IPS-NIHi7 (cell line): ENCODE data around the gene KDM3A.

ENCODE experiments used
- DNase-seq: peaks from one replicate; pipeline ENCODE4 v3.0.0; 2012; ENCODE audit warnings: mixed read lengths; ENCODE audit errors: extremely low spot score

The KDM3A gene

GRCh38 chr2:86435531-86435930 is 5.6 kb upstream of the KDM3A start:
- DNase-seq: no peak

GRCh38 chr2:86436328-86436727 is 4.8 kb upstream of the KDM3A start:
- no peak for DNase-seq

DNA sequence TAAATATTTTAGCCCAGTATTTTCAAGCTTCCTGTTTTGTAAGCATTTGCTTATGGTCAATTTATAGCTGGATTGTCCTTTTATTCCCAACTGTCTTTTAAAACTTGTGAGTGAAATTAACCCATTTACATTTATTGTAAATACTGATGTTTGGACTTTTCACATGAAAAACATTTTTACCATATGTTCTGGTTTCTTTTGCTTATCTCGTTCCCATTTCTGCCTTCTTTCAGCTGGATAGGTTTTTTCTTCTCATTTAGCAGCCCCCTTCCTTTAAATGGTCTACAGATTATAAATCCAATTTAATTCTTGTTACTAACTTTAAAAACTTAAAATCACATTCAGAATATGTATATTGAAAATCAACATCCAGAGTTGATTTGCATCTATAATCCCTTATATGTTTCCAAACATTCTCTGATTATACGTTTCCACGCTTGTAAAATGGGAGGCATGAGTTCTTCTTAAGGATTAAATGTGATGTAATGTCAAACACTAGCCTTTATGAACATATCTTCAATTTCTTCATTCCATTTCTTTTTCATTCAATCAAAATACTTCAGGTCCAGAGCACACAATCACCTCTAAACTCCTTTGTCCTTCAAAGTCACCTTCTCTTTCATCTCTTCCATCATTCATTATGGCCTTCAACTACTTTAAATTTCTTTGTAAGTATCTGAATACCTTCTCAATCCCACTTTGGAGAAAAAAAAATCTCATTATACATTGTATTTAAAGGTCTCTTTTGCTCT is 1.1 kb upstream of the KDM3A start:
- no peak for DNase-seq

- no peak for DNase-seq
These were observed 266 bp downstream of the KDM3A start for GRCh38 chr2:86441392-86441881.

DNA sequence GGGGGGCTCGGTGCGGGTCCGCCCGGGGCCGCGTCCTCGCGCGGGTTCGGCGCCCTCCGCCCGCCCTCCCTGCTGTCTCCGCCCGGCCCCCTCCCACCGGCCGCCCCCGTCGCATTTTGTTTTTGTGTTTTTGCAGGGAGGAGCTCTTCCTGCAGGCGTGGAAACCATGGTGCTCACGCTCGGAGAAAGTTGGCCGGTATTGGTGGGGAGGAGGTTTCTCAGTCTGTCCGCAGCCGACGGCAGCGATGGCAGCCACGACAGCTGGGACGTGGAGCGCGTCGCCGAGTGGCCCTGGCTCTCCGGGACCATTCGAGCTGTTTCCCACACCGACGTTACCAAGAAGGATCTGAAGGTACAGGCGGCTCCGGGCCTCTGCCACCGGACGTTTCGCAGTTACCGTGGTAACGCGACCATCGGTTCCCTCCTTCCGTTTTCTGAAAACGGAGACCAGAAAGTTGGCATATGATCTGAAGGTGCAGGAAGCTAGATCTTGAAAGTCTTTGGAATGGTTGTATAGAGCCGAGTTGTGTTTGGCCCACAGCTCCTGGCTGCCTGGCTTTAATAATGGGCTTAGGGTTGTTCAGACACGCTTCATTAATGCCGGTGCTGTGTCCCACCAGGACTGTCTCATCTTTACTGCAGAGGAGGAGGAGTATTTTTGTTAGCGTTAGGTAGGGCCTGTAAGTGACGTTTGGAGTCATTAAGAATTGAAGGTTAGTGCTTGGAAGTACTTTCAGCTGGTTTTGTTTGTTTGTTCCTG is 891 bp downstream of the KDM3A start:
- peak; percentile 33 for DNase-seq

DNA sequence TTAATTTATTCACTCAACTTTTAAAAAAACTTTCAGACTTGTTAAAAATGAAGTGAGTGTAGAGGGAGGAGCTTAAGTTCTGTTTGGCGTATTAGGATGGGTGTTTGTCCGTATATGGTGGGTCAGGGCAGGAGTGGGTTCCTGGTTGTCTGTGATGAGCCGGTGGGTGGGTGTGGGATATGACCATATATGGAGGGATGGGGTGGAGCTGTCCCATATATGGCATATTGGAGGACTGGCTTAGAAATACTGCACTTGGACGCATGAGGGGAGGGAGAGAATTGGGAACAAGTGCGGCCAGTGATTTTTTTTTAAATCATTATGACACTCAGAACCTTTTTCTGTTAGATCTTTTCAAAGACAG is 1.5 kb downstream of the KDM3A start:
- DNase-seq: peak; percentile 54

DNA sequence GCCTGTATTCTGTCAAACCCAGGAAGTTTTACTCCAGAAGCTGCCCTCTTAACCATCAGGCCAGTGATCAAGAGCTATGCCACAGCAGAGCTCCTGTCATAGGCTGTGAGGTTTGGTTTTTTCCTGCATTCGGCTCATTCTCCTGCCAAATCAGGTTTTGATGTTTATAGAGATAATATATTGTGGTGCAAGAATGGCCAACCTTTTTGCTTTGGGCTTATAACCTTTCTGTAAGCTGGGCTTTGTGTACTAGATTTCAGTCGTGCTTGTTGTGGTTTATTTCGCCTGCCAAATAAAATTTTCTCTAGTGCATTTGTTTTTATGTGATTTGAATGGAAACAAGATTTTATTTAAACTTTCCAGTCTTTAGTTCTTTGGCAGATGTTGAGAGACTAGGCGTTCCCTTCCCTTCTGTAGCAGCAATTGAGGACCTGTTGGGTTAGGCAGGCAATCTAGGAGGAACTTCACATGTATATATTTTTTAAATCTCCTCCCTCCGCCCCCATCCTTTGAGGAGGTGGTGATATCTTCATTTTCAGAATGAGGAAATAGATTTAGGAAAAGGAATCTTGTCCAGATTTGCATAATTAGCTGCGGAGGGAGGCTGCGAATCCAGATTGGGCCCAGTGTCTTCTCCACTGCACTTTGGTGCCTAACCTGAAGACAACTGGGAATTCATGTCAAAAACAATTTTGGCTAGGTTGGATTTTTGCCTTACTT is 2.6 kb downstream of the KDM3A start:
- no peak for DNase-seq

DNA sequence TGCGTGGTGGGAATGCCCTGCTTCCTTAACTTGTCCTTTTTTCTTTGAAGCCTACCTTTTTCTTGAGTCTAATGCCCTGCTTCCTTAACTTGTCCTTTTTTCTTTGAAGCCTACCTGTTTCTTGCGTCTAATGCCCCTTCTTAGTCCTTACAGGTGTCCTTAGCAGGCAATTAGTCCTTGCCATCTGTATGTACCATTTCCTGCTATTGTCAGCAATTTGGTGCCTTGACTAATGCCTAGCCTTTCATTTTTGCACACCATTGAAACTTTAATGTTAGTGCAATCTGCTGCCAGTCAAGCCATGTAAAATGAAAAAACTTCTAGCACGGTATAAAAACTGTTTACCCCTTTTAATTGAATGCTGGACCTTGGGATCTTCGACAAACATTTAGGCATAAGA is 4.3 kb downstream of the KDM3A start:
- DNase-seq: no peak

- no peak for DNase-seq
These were observed 4.9 kb downstream of the KDM3A start for GRCh38 chr2:86446060-86446459.

DNA sequence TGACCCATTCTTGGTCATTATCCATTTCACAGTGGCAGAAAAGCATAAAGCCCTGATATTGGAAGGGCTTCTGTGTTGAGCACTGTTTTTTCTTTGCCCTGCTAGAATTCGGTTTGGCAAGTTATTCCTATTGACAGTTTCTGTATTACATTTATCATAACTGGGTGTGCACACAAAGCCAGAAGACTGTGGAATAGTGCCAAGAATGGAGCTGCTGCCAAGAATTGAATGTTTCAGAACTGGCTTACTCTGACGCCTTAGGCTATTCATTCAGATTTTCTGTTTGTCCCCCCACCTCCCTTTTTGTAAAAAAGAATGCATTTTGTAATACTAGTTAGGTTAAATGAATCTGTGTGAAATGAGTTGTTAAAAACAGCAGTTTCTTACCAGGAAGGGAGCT is 12.7 kb downstream of the KDM3A start:
- no peak for DNase-seq

GRCh38 chr2:86454238-86454637 is 13.1 kb downstream of the KDM3A start:
- DNase-seq: no peak

DNA sequence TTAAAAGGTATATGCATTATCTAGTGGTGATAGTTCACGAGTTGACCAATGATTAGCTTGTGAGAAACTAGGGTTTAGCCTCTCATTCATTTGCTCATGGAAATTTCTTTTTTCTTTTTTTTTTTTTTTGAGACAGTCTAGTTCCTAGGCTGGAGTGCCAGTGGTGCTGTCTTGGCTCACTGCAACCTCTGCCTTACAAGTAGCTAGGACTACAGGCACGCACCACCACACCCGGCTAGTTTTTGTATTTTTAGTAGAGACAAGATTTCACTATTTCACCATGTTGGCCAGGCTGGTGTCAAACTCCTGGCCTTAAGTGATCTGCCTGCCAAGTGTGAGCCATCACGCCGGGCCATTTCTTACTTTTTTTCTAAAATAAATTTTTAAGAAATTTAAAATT is 14.0 kb downstream of the KDM3A start:
- DNase-seq: no peak

DNA sequence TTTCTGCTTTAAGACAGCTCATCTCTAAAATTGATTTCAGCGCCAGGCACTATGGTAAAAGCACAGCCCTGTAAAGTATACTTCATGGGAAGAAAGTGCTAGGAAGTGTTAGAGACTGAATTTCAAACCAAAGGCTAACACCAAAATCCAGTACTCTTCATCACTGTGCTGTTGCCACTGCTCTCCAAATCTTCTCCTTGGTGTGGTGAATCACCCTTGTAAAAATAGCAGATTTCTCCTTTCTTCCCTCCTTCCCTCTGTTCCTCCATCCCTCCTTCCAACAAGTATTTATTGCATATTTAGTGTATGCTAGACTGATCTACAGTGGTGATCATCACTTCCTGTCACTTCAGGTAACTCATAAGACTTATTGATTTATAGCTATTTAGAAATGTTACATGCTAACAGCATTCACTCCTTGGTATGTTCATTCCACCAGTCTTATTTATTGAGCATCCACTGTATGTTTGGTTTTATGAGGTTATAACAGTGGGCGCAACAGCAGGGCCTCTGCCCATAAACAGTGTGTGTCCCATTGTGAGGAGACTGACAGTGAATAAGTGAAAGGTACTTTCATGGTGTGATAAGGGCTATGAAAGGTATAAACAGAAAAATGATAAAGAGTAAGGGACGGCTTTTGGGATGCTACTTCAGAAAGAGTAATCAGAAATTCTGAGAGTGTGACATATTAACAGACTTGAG is 20.0 kb downstream of the KDM3A start:
- DNase-seq: no peak

DNA sequence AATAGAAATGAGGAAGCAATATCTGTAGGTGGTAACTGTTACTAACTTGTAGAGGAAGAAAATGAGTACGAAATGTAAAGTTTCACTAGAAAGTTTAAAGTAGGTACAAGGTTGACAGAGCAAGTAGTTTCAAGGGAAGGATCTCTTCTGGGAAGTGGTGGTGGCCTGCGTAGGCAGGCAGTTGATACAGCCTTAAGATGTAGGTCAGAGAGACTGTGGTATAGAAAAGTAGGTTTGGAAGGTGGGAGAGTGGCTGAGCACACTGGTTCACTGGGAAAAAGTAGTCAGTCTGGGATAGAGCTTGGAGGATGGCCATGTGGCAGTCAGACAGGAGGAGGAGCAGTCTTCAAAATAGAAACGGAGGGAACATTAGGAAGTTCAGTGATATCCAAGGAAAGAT is 23.5 kb downstream of the KDM3A start:
- no peak for DNase-seq

GRCh38 chr2:86466306-86466705 is 25.1 kb downstream of the KDM3A start:
- no peak for DNase-seq

- no peak for DNase-seq
These were observed 27.2 kb downstream of the KDM3A start for GRCh38 chr2:86468162-86469033.

GRCh38 chr2:86470890-86471289 is 29.7 kb downstream of the KDM3A start:
- DNase-seq: no peak

DNA sequence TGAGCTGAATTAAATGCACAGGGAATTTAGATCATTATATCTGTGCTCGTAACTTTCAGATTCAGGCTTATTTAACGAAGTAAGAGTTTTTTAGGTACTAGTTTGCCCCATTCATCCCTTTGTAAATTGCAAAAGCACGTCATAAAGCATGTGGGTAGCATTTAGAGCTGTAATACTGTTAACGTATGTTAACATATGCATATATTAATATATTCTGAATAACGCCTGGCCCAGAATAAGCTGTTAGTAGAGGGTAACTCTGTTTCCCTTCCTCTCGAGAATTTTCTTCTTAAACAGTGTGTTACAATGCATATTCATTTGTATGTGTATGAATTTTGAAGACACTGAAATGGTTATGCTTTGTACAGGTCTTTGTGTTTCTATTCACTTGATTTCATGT is 30.5 kb downstream of the KDM3A start:
- DNase-seq: no peak

GRCh38 chr2:86476092-86476491 is 34.9 kb downstream of the KDM3A start:
- DNase-seq: no peak

DNA sequence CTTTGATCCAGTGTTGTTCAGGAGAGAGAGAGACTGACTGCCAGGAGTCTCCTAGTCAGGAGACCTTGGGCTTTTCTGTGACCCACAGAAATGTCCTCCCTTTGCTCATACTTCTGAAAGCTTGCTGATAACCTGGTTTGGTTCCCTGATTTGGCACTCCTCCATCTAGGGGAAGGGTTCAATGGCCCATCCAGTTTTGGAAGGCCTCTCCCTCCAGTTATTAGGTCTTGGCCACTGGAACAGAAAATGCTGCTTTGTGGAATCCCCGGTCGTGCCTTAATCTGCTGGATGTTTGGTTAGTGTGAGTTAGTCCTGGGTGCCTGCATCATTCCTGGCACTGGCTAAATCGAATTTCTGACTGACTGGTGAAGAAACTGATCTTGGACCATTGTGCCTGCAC is 35.7 kb downstream of the KDM3A start:
- no peak for DNase-seq

GRCh38 chr2:86477349-86477748 is 36.2 kb downstream of the KDM3A start:
- DNase-seq: no peak
